ENCODE data around the gene PFN4. TPM values are rescaled to one million over a fixed set of nuclear protein-coding genes. Genes with fewer than 3 reads are reported as not detected.

PFN4 gene
- total RNA-seq, 1 experiment from 2014 or later: not detected

DNA sequence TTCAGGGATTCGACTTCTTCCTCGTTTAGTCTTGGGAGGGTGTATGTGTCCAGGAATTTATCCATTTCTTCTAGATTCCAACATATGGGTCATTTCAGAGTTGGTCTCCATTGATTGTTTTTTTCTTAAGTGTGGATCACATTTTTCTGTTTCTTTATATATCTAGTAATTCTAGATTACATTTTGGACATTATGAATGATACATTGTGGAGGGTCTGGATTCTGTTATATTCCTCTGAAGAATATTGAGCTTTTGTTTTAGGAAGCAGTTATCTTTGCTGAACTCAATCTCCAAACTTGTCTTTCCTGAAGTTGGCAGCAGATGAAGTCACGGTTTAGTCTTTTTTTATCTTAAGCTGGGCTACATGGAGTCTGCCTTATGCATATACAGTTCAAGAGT, 9.4 kb upstream of the PFN4 start:
- CTCF ChIA-PET: no interaction called here

More for the DNA sequence above, 9.4 kb upstream of the PFN4 start:
- H2AFZ ChIP-seq (ENCODE audit: low read depth, low read length, poor library complexity, severe bottlenecking): no peak overlapping the region
- POLR2A ChIA-PET: no interaction called here
- RAD21 ChIA-PET (ENCODE audit: low non-redundant PET in 1 of 2, low total read pairs in 2 of 2, uncharacterized antibody in 2 of 2, unreplicated experiment in 2 of 2): no interaction called here
- H3K27me3 ChIP-seq (ENCODE audit: insufficient read depth, low read length): no peaks in the 10 kb centered on the region
- DNase-seq (ENCODE audit: low read depth, low spot score) (no peak), ATAC-seq (no peak)
- no peaks in the 10 kb centered on the region for H3K36me3 ChIP-seq (ENCODE audit: control insufficient read depth in 1 of 2, insufficient read depth in 2 of 2, low read length in 2 of 2)
- no peak overlapping the region for H3K4me2 ChIP-seq (ENCODE audit: low read length)
- BruUV-seq (replicated peaks): no TSS peak
- H3K4me3 ChIP-seq (replicated peaks in 1 of 2; ENCODE audit: low read depth in 1 of 2, low read length in 2 of 2): no peak overlapping the region
- H3K4me1 ChIP-seq (ENCODE audit: control insufficient read depth in 1 of 2, insufficient read depth in 2 of 2, low read length in 2 of 2): no peaks in the 10 kb centered on the region
- intact Hi-C loops (cut with micrococcal nuclease): no loop called here
- H3K9ac ChIP-seq (ENCODE audit: low read length): no peak overlapping the region
- H3K9me2 ChIP-seq (ENCODE audit: insufficient read depth): no peaks in the 10 kb centered on the region
- no peaks in the 10 kb centered on the region for H4K20me1 ChIP-seq (ENCODE audit: insufficient read depth)
- H3K9me3 ChIP-seq (ENCODE audit: control insufficient read depth in 1 of 2, insufficient read depth in 1 of 2, low read depth in 1 of 2, low read length in 2 of 2): peaks cover 0 to 5% of the 10 kb centered on the region in 2 experiments; a peak in 1 of 4 replicates
- TF ChIP-seq, protein P1, sequence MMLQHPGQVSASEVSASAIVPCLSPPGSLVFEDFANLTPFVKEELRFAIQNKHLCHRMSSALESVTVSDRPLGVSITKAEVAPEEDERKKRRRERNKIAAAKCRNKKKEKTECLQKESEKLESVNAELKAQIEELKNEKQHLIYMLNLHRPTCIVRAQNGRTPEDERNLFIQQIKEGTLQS (IDR thresholded peaks at IDR 0.05): no peak
- TF ChIP-seq TCF7L2 (IDR thresholded peaks at IDR 0.05; ENCODE audit: borderline replicate concordance, extremely low read depth, insufficient read depth, insufficient read length) (no peak), SP1 (IDR thresholded peaks at IDR 0.05; ENCODE audit: low read depth) (no peak), POLR2A (IDR thresholded peaks at IDR 0.05; ENCODE audit: borderline replicate concordance, extremely low read depth, insufficient read depth, insufficient read length) (no peak), SIN3A (IDR thresholded peaks at IDR 0.05; ENCODE audit: low read depth) (no peak), CEBPB (IDR thresholded peaks at IDR 0.05; ENCODE audit: low read depth) (no peak), ZFX (IDR thresholded peaks at IDR 0.05) (no peak), YY1 (IDR thresholded peaks at IDR 0.05; ENCODE audit: extremely low read depth, insufficient replicate concordance, low read depth, low read length) (no peak), FOSL1 (IDR thresholded peaks at IDR 0.05; ENCODE audit: low read depth) (no peak), EGR1 (IDR thresholded peaks at IDR 0.05; ENCODE audit: low read depth) (no peak), ELF1 (IDR thresholded peaks at IDR 0.05; ENCODE audit: borderline replicate concordance, low read depth) (no peak), JUND (IDR thresholded peaks at IDR 0.05) (no peak), MAX (IDR thresholded peaks at IDR 0.05) (no peak), POLR2AphosphoS5 (IDR thresholded peaks at IDR 0.05; ENCODE audit: low read depth, low read length) (no peak), EZH2phosphoT487 (IDR thresholded peaks at IDR 0.05; ENCODE audit: borderline replicate concordance) (no peak), RAD21 (IDR thresholded peaks at IDR 0.05; ENCODE audit: low read depth) (no peak)
- TF ChIP-seq, protein P2, sequence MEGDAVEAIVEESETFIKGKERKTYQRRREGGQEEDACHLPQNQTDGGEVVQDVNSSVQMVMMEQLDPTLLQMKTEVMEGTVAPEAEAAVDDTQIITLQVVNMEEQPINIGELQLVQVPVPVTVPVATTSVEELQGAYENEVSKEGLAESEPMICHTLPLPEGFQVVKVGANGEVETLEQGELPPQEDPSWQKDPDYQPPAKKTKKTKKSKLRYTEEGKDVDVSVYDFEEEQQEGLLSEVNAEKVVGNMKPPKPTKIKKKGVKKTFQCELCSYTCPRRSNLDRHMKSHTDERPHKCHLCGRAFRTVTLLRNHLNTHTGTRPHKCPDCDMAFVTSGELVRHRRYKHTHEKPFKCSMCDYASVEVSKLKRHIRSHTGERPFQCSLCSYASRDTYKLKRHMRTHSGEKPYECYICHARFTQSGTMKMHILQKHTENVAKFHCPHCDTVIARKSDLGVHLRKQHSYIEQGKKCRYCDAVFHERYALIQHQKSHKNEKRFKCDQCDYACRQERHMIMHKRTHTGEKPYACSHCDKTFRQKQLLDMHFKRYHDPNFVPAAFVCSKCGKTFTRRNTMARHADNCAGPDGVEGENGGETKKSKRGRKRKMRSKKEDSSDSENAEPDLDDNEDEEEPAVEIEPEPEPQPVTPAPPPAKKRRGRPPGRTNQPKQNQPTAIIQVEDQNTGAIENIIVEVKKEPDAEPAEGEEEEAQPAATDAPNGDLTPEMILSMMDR (IDR thresholded peaks at IDR 0.05 in 2 of 3, conservative IDR thresholded peaks at IDR 0.05 in 1 of 3; ENCODE audit: borderline replicate concordance in 1 of 3, insufficient read depth in 1 of 3, low read depth in 2 of 3, low read length in 2 of 3): no peak
- TF ChIP-seq, protein P3, sequence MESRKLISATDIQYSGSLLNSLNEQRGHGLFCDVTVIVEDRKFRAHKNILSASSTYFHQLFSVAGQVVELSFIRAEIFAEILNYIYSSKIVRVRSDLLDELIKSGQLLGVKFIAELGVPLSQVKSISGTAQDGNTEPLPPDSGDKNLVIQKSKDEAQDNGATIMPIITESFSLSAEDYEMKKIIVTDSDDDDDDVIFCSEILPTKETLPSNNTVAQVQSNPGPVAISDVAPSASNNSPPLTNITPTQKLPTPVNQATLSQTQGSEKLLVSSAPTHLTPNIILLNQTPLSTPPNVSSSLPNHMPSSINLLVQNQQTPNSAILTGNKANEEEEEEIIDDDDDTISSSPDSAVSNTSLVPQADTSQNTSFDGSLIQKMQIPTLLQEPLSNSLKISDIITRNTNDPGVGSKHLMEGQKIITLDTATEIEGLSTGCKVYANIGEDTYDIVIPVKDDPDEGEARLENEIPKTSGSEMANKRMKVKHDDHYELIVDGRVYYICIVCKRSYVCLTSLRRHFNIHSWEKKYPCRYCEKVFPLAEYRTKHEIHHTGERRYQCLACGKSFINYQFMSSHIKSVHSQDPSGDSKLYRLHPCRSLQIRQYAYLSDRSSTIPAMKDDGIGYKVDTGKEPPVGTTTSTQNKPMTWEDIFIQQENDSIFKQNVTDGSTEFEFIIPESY (IDR thresholded peaks at IDR 0.05; ENCODE audit: extremely low read depth, insufficient replicate concordance, low read length): no peak
- H3K27ac ChIP-seq (ENCODE audit: low read depth, low read length): no peak overlapping the region
- no peaks in the 10 kb centered on the region for H3K79me2 ChIP-seq (ENCODE audit: insufficient read depth, low read length)

Data from HCT116 (cell line).